HEK293 (cell line): Measurements from ENCODE around the gene TNNI3.

Source experiments
- BCL11B ChIP-seq: fragments of 450-650 bp; formaldehyde crosslinking; IDR thresholded peaks from 2 replicates; pipeline ENCODE4 v1.5.1; 2016; ENCODE audit warnings: low read depth, missing biosample characterization, missing genetic modification characterization
- HOXA7 ChIP-seq: sonication (generic); formaldehyde crosslinking; IDR thresholded peaks from 2 replicates; pipeline ENCODE4 v1.8.1; 2022; ENCODE audit warnings: missing genetic modification reagents, borderline replicate concordance
- IKZF3 ChIP-seq: fragments of 450-650 bp; IDR thresholded peaks from 2 replicates; pipeline ENCODE4 v1.5.0; 2018; ENCODE audit warnings: missing biosample characterization, mild to moderate bottlenecking, missing genetic modification characterization, moderate library complexity
- PRDM1 ChIP-seq: fragments of 450-650 bp; formaldehyde crosslinking; IDR thresholded peaks from 2 replicates; pipeline ENCODE4; 2016; ENCODE audit warnings: missing biosample characterization, missing genetic modification characterization
- SP2 ChIP-seq: fragments of 450-650 bp; formaldehyde crosslinking; IDR thresholded peaks from 2 replicates; pipeline ENCODE4 v1.5.1; 2016; ENCODE audit warnings: missing biosample characterization, missing genetic modification characterization
- SP3 ChIP-seq: fragments of 450-650 bp; formaldehyde crosslinking; IDR thresholded peaks from 2 replicates; pipeline ENCODE4 v1.5.1; 2016; ENCODE audit warnings: missing biosample characterization, missing genetic modification characterization
- SP7 ChIP-seq: fragments of 450-650 bp; formaldehyde crosslinking; IDR thresholded peaks from 2 replicates; pipeline ENCODE4 v1.5.1; 2016; ENCODE audit warnings: missing biosample characterization, missing genetic modification characterization
- YY2 ChIP-seq: fragments of 450-650 bp; formaldehyde crosslinking; IDR thresholded peaks from 2 replicates; pipeline ENCODE4 v1.5.1; 2016; ENCODE audit warnings: missing biosample characterization, missing genetic modification characterization
- ZNF157 ChIP-seq: fragments of 450-650 bp; formaldehyde crosslinking; IDR thresholded peaks from 2 replicates; pipeline ENCODE4 v1.5.1; 2016; ENCODE audit warnings: missing biosample characterization, missing genetic modification characterization
- ZNF239 ChIP-seq: fragments of 450-650 bp; formaldehyde crosslinking; IDR thresholded peaks from 2 replicates; pipeline ENCODE4 v1.5.1; 2016; ENCODE audit warnings: missing biosample characterization, missing genetic modification characterization
- ZNF354C ChIP-seq: fragments of 450-650 bp; formaldehyde crosslinking; IDR thresholded peaks from 2 replicates; pipeline ENCODE4 v1.5.1; 2016; ENCODE audit warnings: missing biosample characterization, missing genetic modification characterization, low read depth, borderline replicate concordance
- ZNF366 ChIP-seq: fragments of 450-650 bp; formaldehyde crosslinking; conservative IDR thresholded peaks from 2 replicates; pipeline ENCODE4 v1.5.1; 2016; ENCODE audit warnings: missing biosample characterization, missing genetic modification characterization
- ZNF529 ChIP-seq: fragments of 450-650 bp; formaldehyde crosslinking; IDR thresholded peaks from 2 replicates; pipeline ENCODE4 v1.5.1; 2017; ENCODE audit warnings: missing genetic modification characterization, missing biosample characterization; ENCODE audit not compliant: insufficient replicate concordance
- ZNF585B ChIP-seq: fragments of 450-650 bp; formaldehyde crosslinking; IDR thresholded peaks from 2 replicates; pipeline ENCODE4 v1.5.1; 2016; ENCODE audit warnings: missing biosample characterization, missing genetic modification characterization
- ZNF670 ChIP-seq: fragments of 450-650 bp; formaldehyde crosslinking; IDR thresholded peaks from 2 replicates; pipeline ENCODE4 v1.5.1; 2016; ENCODE audit warnings: missing biosample characterization, missing genetic modification characterization, low read depth
- ZSCAN16 ChIP-seq: fragments of 450-650 bp; formaldehyde crosslinking; IDR thresholded peaks from 2 replicates; pipeline ENCODE4 v1.5.1; 2016; ENCODE audit warnings: missing biosample characterization, missing genetic modification characterization
- ZXDB ChIP-seq: fragments of 450-650 bp; formaldehyde crosslinking; IDR thresholded peaks from 2 replicates; pipeline ENCODE4 v1.5.1; 2016; ENCODE audit warnings: missing biosample characterization, missing genetic modification characterization
- TF ChIP-seq, protein P1 (sequence below): fragments of 450-650 bp; formaldehyde crosslinking; conservative IDR thresholded peaks from 2 replicates; pipeline ENCODE4 v1.5.1; 2016; ENCODE audit warnings: low read depth, missing biosample characterization, missing genetic modification characterization
- TF ChIP-seq, protein P2 (sequence below): fragments of 450-650 bp; formaldehyde crosslinking; IDR thresholded peaks from 2 replicates; pipeline ENCODE4 v1.5.1; 2016; ENCODE audit warnings: missing biosample characterization, missing genetic modification characterization
- TF ChIP-seq, protein P3 (sequence below): fragments of 450-650 bp; formaldehyde crosslinking; IDR thresholded peaks from 2 replicates; pipeline ENCODE4 v1.5.1; 2016; ENCODE audit warnings: missing biosample characterization, missing genetic modification characterization
- TF ChIP-seq, protein P4 (sequence below): fragments of 450-650 bp; formaldehyde crosslinking; IDR thresholded peaks from 2 replicates; pipeline ENCODE4 v1.5.1; 2016; ENCODE audit warnings: missing biosample characterization, missing genetic modification characterization
- TF ChIP-seq, protein P5 (sequence below): fragments of 450-650 bp; formaldehyde crosslinking; IDR thresholded peaks from 2 replicates; pipeline ENCODE4 v1.5.1; 2017; ENCODE audit warnings: missing biosample characterization, missing genetic modification characterization
- TF ChIP-seq, protein P6 (sequence below): fragments of 450-650 bp; formaldehyde crosslinking; IDR thresholded peaks from 2 replicates; pipeline ENCODE4 v1.5.1; 2016; ENCODE audit warnings: missing biosample characterization, missing genetic modification characterization
- TF ChIP-seq, protein P7 (sequence below): fragments of 450-650 bp; formaldehyde crosslinking; IDR thresholded peaks from 2 replicates; pipeline ENCODE4 v1.5.1; 2017; ENCODE audit warnings: missing biosample characterization, missing genetic modification characterization

Gene TNNI3

DNA sequence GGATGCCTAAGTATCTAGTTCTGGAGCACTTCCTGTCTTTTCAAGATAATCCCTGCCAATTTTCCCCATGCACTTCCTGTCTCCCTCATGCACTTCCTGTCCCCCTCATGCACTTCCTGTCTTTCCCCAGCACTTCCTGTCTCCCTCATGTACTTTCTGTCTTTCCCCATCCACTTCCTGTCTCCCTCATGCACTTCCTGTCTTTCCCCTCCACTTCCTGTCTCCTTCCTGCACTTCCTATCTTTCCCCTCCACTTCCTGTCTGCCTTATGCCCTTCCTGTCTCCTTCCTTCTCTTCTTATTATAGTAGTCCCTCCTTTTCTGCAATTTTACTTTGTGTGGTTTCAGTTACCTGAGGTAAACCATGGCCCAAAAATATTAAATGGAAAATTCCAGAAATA is 5.5 kb downstream of the TNNI3 start (continued):
- TF ChIP-seq, protein P1, sequence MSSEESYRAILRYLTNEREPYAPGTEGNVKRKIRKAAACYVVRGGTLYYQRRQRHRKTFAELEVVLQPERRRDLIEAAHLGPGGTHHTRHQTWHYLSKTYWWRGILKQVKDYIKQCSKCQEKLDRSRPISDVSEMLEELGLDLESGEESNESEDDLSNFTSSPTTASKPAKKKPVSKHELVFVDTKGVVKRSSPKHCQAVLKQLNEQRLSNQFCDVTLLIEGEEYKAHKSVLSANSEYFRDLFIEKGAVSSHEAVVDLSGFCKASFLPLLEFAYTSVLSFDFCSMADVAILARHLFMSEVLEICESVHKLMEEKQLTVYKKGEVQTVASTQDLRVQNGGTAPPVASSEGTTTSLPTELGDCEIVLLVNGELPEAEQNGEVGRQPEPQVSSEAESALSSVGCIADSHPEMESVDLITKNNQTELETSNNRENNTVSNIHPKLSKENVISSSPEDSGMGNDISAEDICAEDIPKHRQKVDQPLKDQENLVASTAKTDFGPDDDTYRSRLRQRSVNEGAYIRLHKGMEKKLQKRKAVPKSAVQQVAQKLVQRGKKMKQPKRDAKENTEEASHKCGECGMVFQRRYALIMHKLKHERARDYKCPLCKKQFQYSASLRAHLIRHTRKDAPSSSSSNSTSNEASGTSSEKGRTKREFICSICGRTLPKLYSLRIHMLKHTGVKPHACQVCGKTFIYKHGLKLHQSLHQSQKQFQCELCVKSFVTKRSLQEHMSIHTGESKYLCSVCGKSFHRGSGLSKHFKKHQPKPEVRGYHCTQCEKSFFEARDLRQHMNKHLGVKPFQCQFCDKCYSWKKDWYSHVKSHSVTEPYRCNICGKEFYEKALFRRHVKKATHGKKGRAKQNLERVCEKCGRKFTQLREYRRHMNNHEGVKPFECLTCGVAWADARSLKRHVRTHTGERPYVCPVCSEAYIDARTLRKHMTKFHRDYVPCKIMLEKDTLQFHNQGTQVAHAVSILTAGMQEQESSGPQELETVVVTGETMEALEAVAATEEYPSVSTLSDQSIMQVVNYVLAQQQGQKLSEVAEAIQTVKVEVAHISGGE: peak; percentile 98
- TF ChIP-seq, protein P2, sequence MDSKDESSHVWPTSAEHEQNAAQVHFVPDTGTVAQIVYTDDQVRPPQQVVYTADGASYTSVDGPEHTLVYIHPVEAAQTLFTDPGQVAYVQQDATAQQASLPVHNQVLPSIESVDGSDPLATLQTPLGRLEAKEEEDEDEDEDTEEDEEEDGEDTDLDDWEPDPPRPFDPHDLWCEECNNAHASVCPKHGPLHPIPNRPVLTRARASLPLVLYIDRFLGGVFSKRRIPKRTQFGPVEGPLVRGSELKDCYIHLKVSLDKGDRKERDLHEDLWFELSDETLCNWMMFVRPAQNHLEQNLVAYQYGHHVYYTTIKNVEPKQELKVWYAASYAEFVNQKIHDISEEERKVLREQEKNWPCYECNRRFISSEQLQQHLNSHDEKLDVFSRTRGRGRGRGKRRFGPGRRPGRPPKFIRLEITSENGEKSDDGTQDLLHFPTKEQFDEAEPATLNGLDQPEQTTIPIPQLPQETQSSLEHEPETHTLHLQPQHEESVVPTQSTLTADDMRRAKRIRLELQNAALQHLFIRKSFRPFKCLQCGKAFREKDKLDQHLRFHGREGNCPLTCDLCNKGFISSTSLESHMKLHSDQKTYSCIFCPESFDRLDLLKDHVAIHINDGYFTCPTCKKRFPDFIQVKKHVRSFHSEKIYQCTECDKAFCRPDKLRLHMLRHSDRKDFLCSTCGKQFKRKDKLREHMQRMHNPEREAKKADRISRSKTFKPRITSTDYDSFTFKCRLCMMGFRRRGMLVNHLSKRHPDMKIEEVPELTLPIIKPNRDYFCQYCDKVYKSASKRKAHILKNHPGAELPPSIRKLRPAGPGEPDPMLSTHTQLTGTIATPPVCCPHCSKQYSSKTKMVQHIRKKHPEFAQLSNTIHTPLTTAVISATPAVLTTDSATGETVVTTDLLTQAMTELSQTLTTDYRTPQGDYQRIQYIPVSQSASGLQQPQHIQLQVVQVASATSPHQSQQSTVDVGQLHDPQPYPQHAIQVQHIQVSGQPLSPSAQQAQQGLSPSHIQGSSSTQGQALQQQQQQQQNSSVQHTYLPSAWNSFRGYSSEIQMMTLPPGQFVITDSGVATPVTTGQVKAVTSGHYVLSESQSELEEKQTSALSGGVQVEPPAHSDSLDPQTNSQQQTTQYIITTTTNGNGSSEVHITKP: peak; percentile 60
- TF ChIP-seq SP2 (tag by site-specific recombination) (peak; percentile 77), HOXA7 (CRISPR knock-in tag) (no peak), ZXDB (0 out of 2 replicates have a peak, but pooled peaks have one; percentile 50), SP7 (tag by site-specific recombination) (0 out of 2 replicates have a peak, but pooled peaks have one; percentile 19), ZNF366 (tag by site-specific recombination) (peak; percentile 88), BCL11B (tag by site-specific recombination) (0 out of 2 replicates have a peak, but pooled peaks have one; percentile 17), ZNF529 (tag by site-specific recombination) (no peak), SP3 (peak; percentile 54), ZNF585B (no peak), PRDM1 (tag by site-specific recombination) (0 out of 2 replicates have a peak, but pooled peaks have one; percentile 25), YY2 (no peak), IKZF3 (tag by site-specific recombination) (no peak), ZSCAN16 (tag by site-specific recombination) (no peak), ZNF157 (no peak), ZNF239 (tag by site-specific recombination) (no peak), ZNF354C (tag by site-specific recombination) (no peak), ZNF670 (tag by site-specific recombination) (no peak)
- TF ChIP-seq, protein P3, sequence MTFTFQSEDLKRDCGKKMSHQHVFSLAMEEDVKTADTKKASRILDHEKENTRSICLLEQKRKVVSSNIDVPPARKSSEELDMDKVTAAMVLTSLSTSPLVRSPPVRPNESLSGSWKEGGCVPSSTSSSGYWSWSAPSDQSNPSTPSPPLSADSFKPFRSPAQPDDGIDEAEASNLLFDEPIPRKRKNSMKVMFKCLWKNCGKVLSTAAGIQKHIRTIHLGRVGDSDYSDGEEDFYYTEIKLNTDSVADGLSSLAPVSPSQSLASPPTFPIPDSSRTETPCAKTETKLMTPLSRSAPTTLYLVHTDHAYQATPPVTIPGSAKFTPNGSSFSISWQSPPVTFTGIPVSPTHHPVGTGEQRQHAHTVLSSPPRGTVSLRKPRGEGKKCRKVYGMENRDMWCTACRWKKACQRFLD (tag by site-specific recombination): no peak
- TF ChIP-seq, protein P4, sequence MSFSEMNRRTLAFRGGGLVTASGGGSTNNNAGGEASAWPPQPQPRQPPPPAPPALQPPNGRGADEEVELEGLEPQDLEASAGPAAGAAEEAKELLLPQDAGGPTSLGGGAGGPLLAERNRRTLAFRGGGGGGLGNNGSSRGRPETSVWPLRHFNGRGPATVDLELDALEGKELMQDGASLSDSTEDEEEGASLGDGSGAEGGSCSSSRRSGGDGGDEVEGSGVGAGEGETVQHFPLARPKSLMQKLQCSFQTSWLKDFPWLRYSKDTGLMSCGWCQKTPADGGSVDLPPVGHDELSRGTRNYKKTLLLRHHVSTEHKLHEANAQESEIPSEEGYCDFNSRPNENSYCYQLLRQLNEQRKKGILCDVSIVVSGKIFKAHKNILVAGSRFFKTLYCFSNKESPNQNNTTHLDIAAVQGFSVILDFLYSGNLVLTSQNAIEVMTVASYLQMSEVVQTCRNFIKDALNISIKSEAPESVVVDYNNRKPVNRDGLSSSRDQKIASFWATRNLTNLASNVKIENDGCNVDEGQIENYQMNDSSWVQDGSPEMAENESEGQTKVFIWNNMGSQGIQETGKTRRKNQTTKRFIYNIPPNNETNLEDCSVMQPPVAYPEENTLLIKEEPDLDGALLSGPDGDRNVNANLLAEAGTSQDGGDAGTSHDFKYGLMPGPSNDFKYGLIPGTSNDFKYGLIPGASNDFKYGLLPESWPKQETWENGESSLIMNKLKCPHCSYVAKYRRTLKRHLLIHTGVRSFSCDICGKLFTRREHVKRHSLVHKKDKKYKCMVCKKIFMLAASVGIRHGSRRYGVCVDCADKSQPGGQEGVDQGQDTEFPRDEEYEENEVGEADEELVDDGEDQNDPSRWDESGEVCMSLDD (tag by site-specific recombination): peak; percentile 64; the same call in 1 of the 2 replicates
- TF ChIP-seq, protein P5, sequence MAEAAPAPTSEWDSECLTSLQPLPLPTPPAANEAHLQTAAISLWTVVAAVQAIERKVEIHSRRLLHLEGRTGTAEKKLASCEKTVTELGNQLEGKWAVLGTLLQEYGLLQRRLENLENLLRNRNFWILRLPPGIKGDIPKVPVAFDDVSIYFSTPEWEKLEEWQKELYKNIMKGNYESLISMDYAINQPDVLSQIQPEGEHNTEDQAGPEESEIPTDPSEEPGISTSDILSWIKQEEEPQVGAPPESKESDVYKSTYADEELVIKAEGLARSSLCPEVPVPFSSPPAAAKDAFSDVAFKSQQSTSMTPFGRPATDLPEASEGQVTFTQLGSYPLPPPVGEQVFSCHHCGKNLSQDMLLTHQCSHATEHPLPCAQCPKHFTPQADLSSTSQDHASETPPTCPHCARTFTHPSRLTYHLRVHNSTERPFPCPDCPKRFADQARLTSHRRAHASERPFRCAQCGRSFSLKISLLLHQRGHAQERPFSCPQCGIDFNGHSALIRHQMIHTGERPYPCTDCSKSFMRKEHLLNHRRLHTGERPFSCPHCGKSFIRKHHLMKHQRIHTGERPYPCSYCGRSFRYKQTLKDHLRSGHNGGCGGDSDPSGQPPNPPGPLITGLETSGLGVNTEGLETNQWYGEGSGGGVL: peak; percentile 75
- TF ChIP-seq, protein P6, sequence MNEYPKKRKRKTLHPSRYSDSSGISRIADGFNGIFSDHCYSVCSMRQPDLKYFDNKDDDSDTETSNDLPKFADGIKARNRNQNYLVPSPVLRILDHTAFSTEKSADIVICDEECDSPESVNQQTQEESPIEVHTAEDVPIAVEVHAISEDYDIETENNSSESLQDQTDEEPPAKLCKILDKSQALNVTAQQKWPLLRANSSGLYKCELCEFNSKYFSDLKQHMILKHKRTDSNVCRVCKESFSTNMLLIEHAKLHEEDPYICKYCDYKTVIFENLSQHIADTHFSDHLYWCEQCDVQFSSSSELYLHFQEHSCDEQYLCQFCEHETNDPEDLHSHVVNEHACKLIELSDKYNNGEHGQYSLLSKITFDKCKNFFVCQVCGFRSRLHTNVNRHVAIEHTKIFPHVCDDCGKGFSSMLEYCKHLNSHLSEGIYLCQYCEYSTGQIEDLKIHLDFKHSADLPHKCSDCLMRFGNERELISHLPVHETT (tag by site-specific recombination): no peak
- TF ChIP-seq, protein P7, sequence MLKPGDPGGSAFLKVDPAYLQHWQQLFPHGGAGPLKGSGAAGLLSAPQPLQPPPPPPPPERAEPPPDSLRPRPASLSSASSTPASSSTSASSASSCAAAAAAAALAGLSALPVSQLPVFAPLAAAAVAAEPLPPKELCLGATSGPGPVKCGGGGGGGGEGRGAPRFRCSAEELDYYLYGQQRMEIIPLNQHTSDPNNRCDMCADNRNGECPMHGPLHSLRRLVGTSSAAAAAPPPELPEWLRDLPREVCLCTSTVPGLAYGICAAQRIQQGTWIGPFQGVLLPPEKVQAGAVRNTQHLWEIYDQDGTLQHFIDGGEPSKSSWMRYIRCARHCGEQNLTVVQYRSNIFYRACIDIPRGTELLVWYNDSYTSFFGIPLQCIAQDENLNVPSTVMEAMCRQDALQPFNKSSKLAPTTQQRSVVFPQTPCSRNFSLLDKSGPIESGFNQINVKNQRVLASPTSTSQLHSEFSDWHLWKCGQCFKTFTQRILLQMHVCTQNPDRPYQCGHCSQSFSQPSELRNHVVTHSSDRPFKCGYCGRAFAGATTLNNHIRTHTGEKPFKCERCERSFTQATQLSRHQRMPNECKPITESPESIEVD (tag by site-specific recombination): no peak
